SK-N-MC (cell line): ENCODE data around the gene EXOC1.

Experiments
- EZH2 ChIP-seq: fragments of 200-600 bp; sonication (generic); IDR thresholded peaks from one replicate; pipeline ENCODE4 v1.6.1; 2017; ENCODE audit warnings: antibody characterized with exemption
- FOXP2 ChIP-seq: optimal IDR thresholded peaks from 2 replicates; pipeline ENCODE3; 2011; ENCODE audit warnings: mild to moderate bottlenecking, moderate library complexity; ENCODE audit not compliant: insufficient read depth; ENCODE audit errors: extremely low read length, control extremely low read depth
- POLR2AphosphoS5 ChIP-seq: IDR thresholded peaks from 2 replicates; pipeline ENCODE4 v1.6.1; 2012; ENCODE audit warnings: mild to moderate bottlenecking, low read depth, low read length, borderline replicate concordance

DNA sequence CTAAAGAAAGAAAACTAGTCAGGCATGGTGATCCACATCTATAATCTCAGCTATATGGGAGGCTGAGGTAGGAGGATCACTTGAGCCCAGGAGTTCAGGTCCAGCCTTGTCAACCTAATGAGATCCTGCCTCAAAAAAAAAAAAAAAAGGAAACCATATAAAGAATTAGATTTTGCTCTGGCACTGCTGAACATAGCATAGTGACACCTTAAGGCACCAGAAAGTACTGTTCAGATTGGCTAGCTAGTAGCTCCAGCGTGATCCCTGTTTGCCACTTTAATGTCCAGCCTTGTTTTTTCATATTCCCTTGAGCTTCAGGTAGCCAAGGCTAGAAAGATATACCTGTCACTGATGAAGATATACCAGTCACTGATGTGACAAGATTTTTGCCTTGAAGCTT lies 34.1 kb downstream of the EXOC1 start:
- TF ChIP-seq EZH2 (no peak), POLR2AphosphoS5 (no peak), FOXP2 (no peak)
